Neuronal stem cell (in vitro differentiated cells): ENCODE measurements around the gene SP110.

Experiments
- DNase-seq: peaks from one replicate; pipeline ENCODE4 v3.0.0-alpha.2; 2013; ENCODE audit warnings: low spot score
- H2AFZ ChIP-seq: one replicate; pipeline ENCODE4 v1.6.1; 2013; ENCODE audit warnings: mild to moderate bottlenecking, low read length, inconsistent platforms
- H2AK5ac ChIP-seq: 2 replicates; pipeline ENCODE4 v1.6.1; 2013; ENCODE audit warnings: low read depth, mild to moderate bottlenecking, inconsistent platforms, low read length, moderate library complexity, mixed read lengths
- H2BK120ac ChIP-seq: 2 replicates; pipeline ENCODE4 v1.6.1; 2013; ENCODE audit warnings: low read depth, mild to moderate bottlenecking, inconsistent platforms, low read length, moderate library complexity, mixed read lengths
- H2BK12ac ChIP-seq: one replicate; pipeline ENCODE4 v1.6.1; 2013; ENCODE audit warnings: low read length, inconsistent platforms
- H2BK15ac ChIP-seq: 2 replicates; pipeline ENCODE4 v1.6.1; 2013; ENCODE audit warnings: mild to moderate bottlenecking, low read length, inconsistent platforms, mixed read lengths
- H2BK5ac ChIP-seq: one replicate; pipeline ENCODE4 v1.6.1; 2013; ENCODE audit warnings: inconsistent platforms, mild to moderate bottlenecking, low read length, moderate library complexity
- H3K14ac ChIP-seq: one replicate; pipeline ENCODE4 v1.6.1; 2013; ENCODE audit warnings: low read length, inconsistent platforms
- H3K18ac ChIP-seq: 2 replicates; pipeline ENCODE4 v1.6.1; 2013; ENCODE audit warnings: low read length, inconsistent platforms
- H3K23ac ChIP-seq: 2 replicates; pipeline ENCODE4 v1.6.1; 2013; ENCODE audit warnings: low read depth, mild to moderate bottlenecking, mixed read lengths, low read length, inconsistent platforms; ENCODE audit not compliant: poor library complexity
- H3K27ac ChIP-seq: replicated peaks from 3 replicates; pipeline ENCODE4 v1.5.1; 2013; ENCODE audit warnings: low read length, inconsistent platforms
- H3K27me3 ChIP-seq, 3 experiments: 2 replicates each; pipeline ENCODE4 v1.6.1; 2013; ENCODE audit warnings: low read length in 3 of 3, mild to moderate bottlenecking in 2 of 3, inconsistent platforms in 1 of 3, low read depth in 1 of 3, mixed read lengths in 1 of 3, moderate library complexity in 1 of 3; ENCODE audit not compliant: control insufficient read depth in 3 of 3, insufficient read depth in 3 of 3
- H3K36me3 ChIP-seq, 2 donors: replicated peaks in 1 of 2; 2 replicates each; pipeline ENCODE4 v1.6.1; 2013; ENCODE audit warnings: low read length in 2 of 2; ENCODE audit not compliant: control insufficient read depth in 2 of 2, insufficient read depth in 2 of 2
- H3K4ac ChIP-seq: 2 replicates; pipeline ENCODE4 v1.6.1; 2013; ENCODE audit warnings: inconsistent platforms, mild to moderate bottlenecking, low read length, moderate library complexity
- H3K4me1 ChIP-seq, 2 donors: 1 replicate in 1 of 2; 2 replicates in 1 of 2; pipeline ENCODE4 v1.6.1; 2013; ENCODE audit warnings: low read length in 2 of 2, low read depth in 1 of 2; ENCODE audit not compliant: control insufficient read depth in 2 of 2, insufficient read depth in 1 of 2
- H3K4me2 ChIP-seq: one replicate; pipeline ENCODE4 v1.6.1; 2013; ENCODE audit warnings: mild to moderate bottlenecking, low read length, inconsistent platforms; ENCODE audit not compliant: insufficient read depth, poor library complexity, severe bottlenecking
- H3K4me3 ChIP-seq, 2 donors: 2 replicates each; pipeline ENCODE4 v1.5.1; 2013; ENCODE audit warnings: low read length in 2 of 2, mild to moderate bottlenecking in 2 of 2, inconsistent platforms in 1 of 2, moderate library complexity in 1 of 2
- H3K79me1 ChIP-seq: one replicate; pipeline ENCODE4 v1.6.1; 2013; ENCODE audit warnings: low read depth, mild to moderate bottlenecking, inconsistent platforms, low read length, moderate library complexity
- H3K9ac ChIP-seq: one replicate; pipeline ENCODE4 v1.6.1; 2013; ENCODE audit warnings: mild to moderate bottlenecking, low read depth, low read length, inconsistent platforms; ENCODE audit not compliant: poor library complexity
- H3K9me3 ChIP-seq, 2 donors: replicated peaks in 1 of 2; 2 replicates each; pipeline versions ENCODE3 to v1.6.1; 2013; ENCODE audit warnings: low read length in 2 of 2, mild to moderate bottlenecking in 2 of 2, inconsistent platforms in 1 of 2, low read depth in 1 of 2, mixed read lengths in 1 of 2, moderate library complexity in 1 of 2; ENCODE audit not compliant: control insufficient read depth in 2 of 2, insufficient read depth in 1 of 2
- H4K8ac ChIP-seq: one replicate; pipeline ENCODE4 v1.6.1; 2013; ENCODE audit warnings: low read depth, mild to moderate bottlenecking, inconsistent platforms, low read length, moderate library complexity
- H4K91ac ChIP-seq: one replicate; pipeline ENCODE4 v1.6.1; 2013; ENCODE audit warnings: low read length, low read depth, mild to moderate bottlenecking, inconsistent platforms; ENCODE audit not compliant: poor library complexity
- WGBS, 2 donors: extraction: QIAGEN DNeasy Blood & Tissue Kit; methylation state at CpG; one replicate each; pipeline ENCODE4 v1.1.7; 2013; ENCODE audit warnings: missing lambda C conversion rate in 2 of 2, mixed read lengths in 1 of 2; ENCODE audit not compliant: insufficient read length in 2 of 2, insufficient replicate concordance in 1 of 2; ENCODE audit errors: extremely low coverage in 2 of 2; 5-methylcytosine and 5-hydroxymethylcytosine counted together

SP110 gene

DNA sequence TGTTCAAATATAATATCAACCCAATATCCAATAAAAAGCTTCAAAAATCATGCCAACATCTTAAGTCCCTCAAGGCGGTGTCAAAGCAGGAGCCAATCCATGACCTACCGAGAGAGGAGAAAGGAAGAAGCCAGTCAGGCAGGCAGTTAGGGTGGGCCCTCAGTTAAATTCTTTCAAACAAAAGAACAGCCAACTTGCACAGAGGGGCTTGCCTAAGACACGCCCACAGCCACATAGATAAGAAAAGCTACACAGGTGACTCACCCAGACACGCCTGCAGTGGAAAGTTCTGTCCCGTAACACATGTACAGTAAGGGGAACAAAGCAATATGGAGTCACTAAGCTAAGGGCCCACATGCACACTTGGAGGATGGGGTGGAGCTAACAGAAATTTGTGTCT lies 61.3 kb downstream of the SP110 start:
- WGBS, 2 donors: no CpG with 5 or more reads among the region's 5 CpGs
- Histone ChIP-seq H3K23ac (no peak overlapping the region), H3K4ac (no peak overlapping the region), H3K9me3 (no peaks in the 10 kb centered on the region), H4K91ac (no peak overlapping the region), H3K4me1 (peaks cover 0 to 1% of the 10 kb centered on the region in 2 donors), H2AK5ac (no peak overlapping the region), H4K8ac (no peak overlapping the region), H3K79me1 (no peaks in the 10 kb centered on the region), H3K9ac (no peak overlapping the region), H2BK120ac (no peak overlapping the region), H3K4me2 (no peak overlapping the region), H2BK5ac (no peak overlapping the region), H2BK15ac (no peak overlapping the region), H3K14ac (no peak overlapping the region), H3K18ac (no peak overlapping the region), H2BK12ac (no peak overlapping the region), H3K36me3 (no peaks in the 10 kb centered on the region), H3K4me3 (no peak overlapping the region), H3K27ac (no peak overlapping the region), H2AFZ (no peak overlapping the region), H3K27me3 (no peaks in the 10 kb centered on the region)
- no peak for DNase-seq

DNA sequence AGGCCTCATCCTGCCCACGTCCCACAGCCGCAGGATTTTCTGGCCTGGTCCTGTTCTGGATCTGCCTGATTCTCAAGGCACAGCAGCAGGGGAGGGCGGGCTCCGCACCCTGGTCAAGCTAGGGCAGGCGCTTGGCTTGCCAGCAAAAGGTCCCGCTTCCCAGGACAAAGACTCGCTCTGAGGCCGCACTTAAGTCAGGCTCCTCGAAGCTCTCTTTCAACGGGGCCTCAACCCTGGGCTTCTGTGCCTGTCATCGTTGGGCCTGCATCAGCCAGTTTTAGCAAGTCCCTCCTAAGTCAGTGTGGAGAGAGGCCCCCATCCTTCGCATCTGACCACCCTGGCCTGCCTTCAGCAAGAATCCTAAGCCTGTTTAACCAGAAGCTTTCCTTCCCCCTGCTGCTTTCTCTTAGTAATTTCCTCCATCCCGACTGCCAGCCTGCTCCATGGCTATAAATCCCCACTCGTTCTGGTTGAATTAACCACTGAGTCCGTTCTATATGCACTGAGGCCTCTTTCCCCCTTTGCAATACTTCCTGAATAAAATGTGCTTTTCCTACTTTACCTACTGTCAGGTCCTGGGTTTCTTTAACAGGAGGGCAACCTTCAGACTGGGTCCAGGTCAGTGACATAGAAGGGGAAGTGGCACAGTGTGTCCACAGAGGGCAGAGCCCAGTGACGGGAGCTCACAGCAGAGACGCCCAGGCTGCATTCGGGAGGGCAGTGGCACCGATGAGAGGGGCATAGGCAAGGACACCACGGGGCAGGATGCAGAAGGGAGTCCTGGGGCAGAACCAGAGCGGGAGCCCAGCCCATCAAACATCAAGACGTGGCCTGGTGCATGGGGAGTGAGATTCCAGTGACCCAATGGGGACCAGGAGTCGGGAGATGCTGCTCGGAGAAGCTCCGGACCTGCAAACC lies 62.7 kb downstream of the SP110 start:
- no CpG with 5 or more reads among the region's 25 CpGs for WGBS, 2 donors
- H3K4me3 ChIP-seq: no peak overlapping the region

DNA sequence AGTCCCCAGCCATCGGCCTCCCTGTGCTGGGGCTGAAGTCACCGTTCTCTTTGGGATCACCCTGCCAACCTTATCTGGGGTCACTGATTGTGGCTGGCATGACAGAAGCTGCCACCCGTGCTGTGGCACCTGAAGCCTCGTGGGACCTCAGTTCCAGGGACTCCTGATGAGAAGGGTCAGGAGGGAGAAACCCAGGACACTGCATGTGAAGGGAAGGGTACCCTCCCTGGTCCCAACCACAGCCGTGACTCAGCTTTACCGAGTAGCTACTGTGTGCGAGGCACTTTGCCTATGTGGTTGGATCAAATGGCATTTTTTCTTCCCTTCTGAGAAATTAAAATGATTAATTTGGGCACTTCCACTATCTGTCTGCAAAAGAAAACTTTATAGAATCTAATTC lies 64.4 kb downstream of the SP110 start:
- H3K4me1 ChIP-seq: peaks cover 0 to 4% of the 10 kb centered on the region in 2 donors
- no peak overlapping the region for H3K27ac ChIP-seq
- H3K9ac ChIP-seq: no peak overlapping the region
- no peaks in the 10 kb centered on the region for H3K9me3 ChIP-seq
- no peak overlapping the region for H3K14ac ChIP-seq
- peak overlapping the region; percentile 21 for H3K18ac ChIP-seq
- no peak overlapping the region for H3K4me3 ChIP-seq
- no peak overlapping the region for H2BK12ac ChIP-seq
- H4K91ac ChIP-seq: no peak overlapping the region
- no peaks in the 10 kb centered on the region for H3K36me3 ChIP-seq
- no peak for DNase-seq
- H2BK15ac ChIP-seq: peak overlapping the region; percentile 10
- H3K4me2 ChIP-seq: no peak overlapping the region
- H4K8ac ChIP-seq: no peak overlapping the region
- H2AK5ac ChIP-seq: no peak overlapping the region
- WGBS, 2 donors: no CpG with 5 or more reads among the region's 7 CpGs
- H3K79me1 ChIP-seq: no peaks in the 10 kb centered on the region
- H3K23ac ChIP-seq: no peak overlapping the region
- H2BK120ac ChIP-seq: no peak overlapping the region
- H2AFZ ChIP-seq: no peak overlapping the region
- no peak overlapping the region for H2BK5ac ChIP-seq
- H3K27me3 ChIP-seq: no peaks in the 10 kb centered on the region
- H3K4ac ChIP-seq: no peak overlapping the region

More for the DNA sequence above, 62.7 kb downstream of the SP110 start:
- no peak for DNase-seq
- Histone ChIP-seq H2BK120ac (no peak overlapping the region), H3K18ac (peak overlapping the region; percentile 62), H3K27ac (no peak overlapping the region), H3K4me1 (peaks cover 0 to 4% of the 10 kb centered on the region in 2 donors), H3K9me3 (no peaks in the 10 kb centered on the region), H3K23ac (no peak overlapping the region), H3K79me1 (no peaks in the 10 kb centered on the region), H3K4ac (no peak overlapping the region), H3K9ac (no peak overlapping the region), H3K14ac (no peak overlapping the region), H3K27me3 (no peaks in the 10 kb centered on the region), H2AK5ac (no peak overlapping the region), H4K8ac (no peak overlapping the region), H2BK12ac (no peak overlapping the region), H2BK5ac (no peak overlapping the region), H2AFZ (peak overlapping the region; percentile 59), H3K4me2 (no peak overlapping the region), H4K91ac (no peak overlapping the region), H2BK15ac (no peak overlapping the region), H3K36me3 (no peaks in the 10 kb centered on the region)

DNA sequence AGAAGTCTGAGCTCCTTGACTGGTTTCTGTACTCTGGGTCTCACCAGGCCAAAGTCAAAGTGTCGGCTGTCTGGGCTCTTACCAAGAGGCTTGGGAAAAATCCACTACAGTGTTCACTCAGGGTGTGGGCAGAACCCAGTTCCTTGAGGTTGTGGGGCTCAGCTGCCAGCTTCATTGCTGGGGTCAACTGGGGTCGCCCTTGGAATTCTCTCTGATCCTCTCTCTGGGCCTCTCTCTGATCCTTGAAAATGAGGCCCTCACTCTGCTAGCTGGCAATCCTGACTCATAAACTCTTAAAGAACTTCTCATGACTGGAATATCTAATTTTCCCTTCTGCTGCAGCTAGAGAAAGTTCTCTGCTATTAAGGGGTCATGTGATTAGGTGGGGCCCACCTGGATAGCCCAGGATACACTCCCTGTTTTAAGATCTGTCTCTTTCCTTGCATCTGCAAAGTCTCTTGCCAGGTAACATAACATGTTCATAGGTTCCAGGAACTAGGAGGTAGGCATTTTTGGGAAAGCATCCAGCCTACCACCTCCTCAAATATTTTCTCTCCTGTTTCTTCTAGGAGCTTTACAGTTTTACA lies 66.3 kb downstream of the SP110 start:
- Histone ChIP-seq H3K9ac (no peak overlapping the region), H3K14ac (no peak overlapping the region), H2BK12ac (no peak overlapping the region), H3K23ac (no peak overlapping the region), H3K4me1 (peaks cover 0 to 4% of the 10 kb centered on the region in 2 donors), H2BK5ac (no peak overlapping the region), H2AFZ (no peak overlapping the region), H3K9me3 (no peaks in the 10 kb centered on the region), H4K91ac (no peak overlapping the region), H3K4me3 (no peak overlapping the region), H2AK5ac (no peak overlapping the region), H3K27me3 (no peaks in the 10 kb centered on the region), H3K18ac (no peak overlapping the region), H2BK15ac (no peak overlapping the region), H3K4ac (no peak overlapping the region), H2BK120ac (no peak overlapping the region), H3K4me2 (no peak overlapping the region), H4K8ac (no peak overlapping the region), H3K79me1 (no peaks in the 10 kb centered on the region), H3K36me3 (no peaks in the 10 kb centered on the region), H3K27ac (no peak overlapping the region)
- no CpG with 5 or more reads among the region's 2 CpGs for WGBS, 2 donors
- no peak for DNase-seq
